Measurements from ENCODE around the gene PCDHGA8. TPM values are rescaled to one million over a fixed set of nuclear protein-coding genes. Genes with fewer than 3 reads are reported as not detected.
A peak's percentile ranks its signal among the peaks of the same experiment; 100 is the strongest.

Gene PCDHGA8
- total and polyA plus RNA-seq, 4 donors = 0.02 to 0.75 (median 0.13) TPM

DNA sequence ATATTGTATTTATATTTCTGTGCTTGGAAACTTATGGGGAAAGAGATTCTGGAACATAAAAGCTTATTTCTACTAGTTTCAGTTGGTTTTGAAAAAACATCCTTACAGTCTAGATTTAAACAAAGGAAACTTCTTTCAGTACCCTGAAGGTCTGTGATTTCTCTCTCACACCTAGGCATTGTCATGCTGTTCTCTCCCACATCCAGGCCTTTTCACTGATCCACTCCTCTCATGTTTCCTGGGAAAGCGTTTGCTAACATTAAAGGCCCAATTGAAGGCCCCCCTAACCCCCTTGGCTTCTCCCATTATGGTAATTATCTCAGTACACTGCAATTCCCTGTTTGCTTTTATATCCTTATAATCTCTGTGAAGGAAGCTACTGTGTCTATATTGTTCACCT is 49.7 kb upstream of the PCDHGA8 start:
- peak overlapping the region in 1 of 3 donors; percentile 7 for H3K4me3 ChIP-seq (ENCODE audit: low read depth in 1 of 3, low read length in 3 of 3)
- WGBS = 14% methylated on average over 1 of the region's 1 CpG
- H3K9me3 ChIP-seq (ENCODE audit: control insufficient read depth in 4 of 4, low read length in 3 of 4) = peaks cover 28 to 81% (median 38%) of the 10 kb centered on the region in 4 donors
- DNase-seq (ENCODE audit: low spot score) = no peak
- no peak overlapping the region for H3K9ac ChIP-seq (ENCODE audit: low read depth in 1 of 2, low read length in 2 of 2)
- no peaks in the 10 kb centered on the region for H3K4me1 ChIP-seq (ENCODE audit: control insufficient read depth in 4 of 4, insufficient read depth in 4 of 4, low read length in 3 of 4)
- TF ChIP-seq FOXA2 (IDR thresholded peaks at IDR 0.05) (no peak), HNF4A (conservative IDR thresholded peaks at IDR 0.05) (no peak), TAF1 (conservative IDR thresholded peaks at IDR 0.05) (no peak), NR2F2 (IDR thresholded peaks at IDR 0.05) (no peak), JUND (IDR thresholded peaks at IDR 0.05) (no peak), HNF4G (IDR thresholded peaks at IDR 0.05) (no peak), YY1 (IDR thresholded peaks at IDR 0.05) (no peak), GABPA (IDR thresholded peaks at IDR 0.05 in 1 of 2, conservative IDR thresholded peaks at IDR 0.05 in 1 of 2) (no peak), RXRA (IDR thresholded peaks at IDR 0.05) (no peak), EGR1 (IDR thresholded peaks at IDR 0.05; ENCODE audit: low read depth in 2 of 2) (no peak), SP1 (IDR thresholded peaks at IDR 0.05) (no peak), RAD21 (IDR thresholded peaks at IDR 0.05) (no peak), FOXA1 (IDR thresholded peaks at IDR 0.05) (no peak)
- TF ChIP-seq, protein P1, sequence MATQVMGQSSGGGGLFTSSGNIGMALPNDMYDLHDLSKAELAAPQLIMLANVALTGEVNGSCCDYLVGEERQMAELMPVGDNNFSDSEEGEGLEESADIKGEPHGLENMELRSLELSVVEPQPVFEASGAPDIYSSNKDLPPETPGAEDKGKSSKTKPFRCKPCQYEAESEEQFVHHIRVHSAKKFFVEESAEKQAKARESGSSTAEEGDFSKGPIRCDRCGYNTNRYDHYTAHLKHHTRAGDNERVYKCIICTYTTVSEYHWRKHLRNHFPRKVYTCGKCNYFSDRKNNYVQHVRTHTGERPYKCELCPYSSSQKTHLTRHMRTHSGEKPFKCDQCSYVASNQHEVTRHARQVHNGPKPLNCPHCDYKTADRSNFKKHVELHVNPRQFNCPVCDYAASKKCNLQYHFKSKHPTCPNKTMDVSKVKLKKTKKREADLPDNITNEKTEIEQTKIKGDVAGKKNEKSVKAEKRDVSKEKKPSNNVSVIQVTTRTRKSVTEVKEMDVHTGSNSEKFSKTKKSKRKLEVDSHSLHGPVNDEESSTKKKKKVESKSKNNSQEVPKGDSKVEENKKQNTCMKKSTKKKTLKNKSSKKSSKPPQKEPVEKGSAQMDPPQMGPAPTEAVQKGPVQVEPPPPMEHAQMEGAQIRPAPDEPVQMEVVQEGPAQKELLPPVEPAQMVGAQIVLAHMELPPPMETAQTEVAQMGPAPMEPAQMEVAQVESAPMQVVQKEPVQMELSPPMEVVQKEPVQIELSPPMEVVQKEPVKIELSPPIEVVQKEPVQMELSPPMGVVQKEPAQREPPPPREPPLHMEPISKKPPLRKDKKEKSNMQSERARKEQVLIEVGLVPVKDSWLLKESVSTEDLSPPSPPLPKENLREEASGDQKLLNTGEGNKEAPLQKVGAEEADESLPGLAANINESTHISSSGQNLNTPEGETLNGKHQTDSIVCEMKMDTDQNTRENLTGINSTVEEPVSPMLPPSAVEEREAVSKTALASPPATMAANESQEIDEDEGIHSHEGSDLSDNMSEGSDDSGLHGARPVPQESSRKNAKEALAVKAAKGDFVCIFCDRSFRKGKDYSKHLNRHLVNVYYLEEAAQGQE (IDR thresholded peaks at IDR 0.05) = no peak
- TF ChIP-seq, protein P2, sequence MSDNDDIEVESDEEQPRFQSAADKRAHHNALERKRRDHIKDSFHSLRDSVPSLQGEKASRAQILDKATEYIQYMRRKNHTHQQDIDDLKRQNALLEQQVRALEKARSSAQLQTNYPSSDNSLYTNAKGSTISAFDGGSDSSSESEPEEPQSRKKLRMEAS (IDR thresholded peaks at IDR 0.05) = no peak
- TF ChIP-seq, protein P3, sequence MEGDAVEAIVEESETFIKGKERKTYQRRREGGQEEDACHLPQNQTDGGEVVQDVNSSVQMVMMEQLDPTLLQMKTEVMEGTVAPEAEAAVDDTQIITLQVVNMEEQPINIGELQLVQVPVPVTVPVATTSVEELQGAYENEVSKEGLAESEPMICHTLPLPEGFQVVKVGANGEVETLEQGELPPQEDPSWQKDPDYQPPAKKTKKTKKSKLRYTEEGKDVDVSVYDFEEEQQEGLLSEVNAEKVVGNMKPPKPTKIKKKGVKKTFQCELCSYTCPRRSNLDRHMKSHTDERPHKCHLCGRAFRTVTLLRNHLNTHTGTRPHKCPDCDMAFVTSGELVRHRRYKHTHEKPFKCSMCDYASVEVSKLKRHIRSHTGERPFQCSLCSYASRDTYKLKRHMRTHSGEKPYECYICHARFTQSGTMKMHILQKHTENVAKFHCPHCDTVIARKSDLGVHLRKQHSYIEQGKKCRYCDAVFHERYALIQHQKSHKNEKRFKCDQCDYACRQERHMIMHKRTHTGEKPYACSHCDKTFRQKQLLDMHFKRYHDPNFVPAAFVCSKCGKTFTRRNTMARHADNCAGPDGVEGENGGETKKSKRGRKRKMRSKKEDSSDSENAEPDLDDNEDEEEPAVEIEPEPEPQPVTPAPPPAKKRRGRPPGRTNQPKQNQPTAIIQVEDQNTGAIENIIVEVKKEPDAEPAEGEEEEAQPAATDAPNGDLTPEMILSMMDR (IDR thresholded peaks at IDR 0.05; ENCODE audit: low read depth, low read length, missing input control) = no peak
- TF ChIP-seq, protein P4, sequence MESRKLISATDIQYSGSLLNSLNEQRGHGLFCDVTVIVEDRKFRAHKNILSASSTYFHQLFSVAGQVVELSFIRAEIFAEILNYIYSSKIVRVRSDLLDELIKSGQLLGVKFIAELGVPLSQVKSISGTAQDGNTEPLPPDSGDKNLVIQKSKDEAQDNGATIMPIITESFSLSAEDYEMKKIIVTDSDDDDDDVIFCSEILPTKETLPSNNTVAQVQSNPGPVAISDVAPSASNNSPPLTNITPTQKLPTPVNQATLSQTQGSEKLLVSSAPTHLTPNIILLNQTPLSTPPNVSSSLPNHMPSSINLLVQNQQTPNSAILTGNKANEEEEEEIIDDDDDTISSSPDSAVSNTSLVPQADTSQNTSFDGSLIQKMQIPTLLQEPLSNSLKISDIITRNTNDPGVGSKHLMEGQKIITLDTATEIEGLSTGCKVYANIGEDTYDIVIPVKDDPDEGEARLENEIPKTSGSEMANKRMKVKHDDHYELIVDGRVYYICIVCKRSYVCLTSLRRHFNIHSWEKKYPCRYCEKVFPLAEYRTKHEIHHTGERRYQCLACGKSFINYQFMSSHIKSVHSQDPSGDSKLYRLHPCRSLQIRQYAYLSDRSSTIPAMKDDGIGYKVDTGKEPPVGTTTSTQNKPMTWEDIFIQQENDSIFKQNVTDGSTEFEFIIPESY (IDR thresholded peaks at IDR 0.05) = no peak
- TF ChIP-seq, protein P5, sequence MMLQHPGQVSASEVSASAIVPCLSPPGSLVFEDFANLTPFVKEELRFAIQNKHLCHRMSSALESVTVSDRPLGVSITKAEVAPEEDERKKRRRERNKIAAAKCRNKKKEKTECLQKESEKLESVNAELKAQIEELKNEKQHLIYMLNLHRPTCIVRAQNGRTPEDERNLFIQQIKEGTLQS (IDR thresholded peaks at IDR 0.05) = no peak
- H3K36me3 ChIP-seq (ENCODE audit: control insufficient read depth in 4 of 4, insufficient read depth in 3 of 4, low read depth in 1 of 4, low read length in 3 of 4) = peaks cover 0 to 2% (median 0%) of the 10 kb centered on the region in 4 donors
- no peak overlapping the region for H3K27ac ChIP-seq (ENCODE audit: low read depth in 1 of 2, low read length in 2 of 2)
- peaks cover 0 to 17% (median 9%) of the 10 kb centered on the region in 4 donors for H3K27me3 ChIP-seq (ENCODE audit: control insufficient read depth in 4 of 4, insufficient read depth in 4 of 4, low read length in 3 of 4)

Measured in liver (tissue), 9 donors.